Measurements from ENCODE around the gene MXRA5. TPM values are rescaled to one million over a fixed set of nuclear protein-coding genes. Genes with fewer than 3 reads are reported as not detected.
"Not testable (repeated sequence)": the region's sequence is repeated elsewhere in the genome, so short reads cannot be mapped to it uniquely, and the experiment has no call there.

MXRA5 gene
- total and polyA plus RNA-seq, 2 donors (not counting 3 experiments of a cell fraction or from before 2014, with no cell fraction given), result not detected

GRCh38 chrX:3345281-3346191, 916 bp downstream of the MXRA5 start:
- ChIA-PET CTCF (no interaction called here), POLR2A (no interaction called here)
- no peak overlapping the region for H3K4me2 ChIP-seq (ENCODE audit: insufficient read depth, low read length)
- BruUV-seq (replicated peaks), result no TSS peak
- no peak overlapping the region for H3K9ac ChIP-seq (replicated peaks; ENCODE audit: extremely low read depth, insufficient read depth, low read length)
- no peak for DNase-seq (ENCODE audit: low read depth, low spot score)
- no peak overlapping the region for H3K27ac ChIP-seq (ENCODE audit: insufficient read depth, low read depth, low read length)
- intact Hi-C loops (cut with micrococcal nuclease), result no loop called here
- H4K20me1 ChIP-seq (replicated peaks; ENCODE audit: control insufficient read depth, extremely low read depth, insufficient read depth, low read length), result no peaks in the 10 kb centered on the region
- dilution Hi-C loops (cut with MboI; ENCODE audit: extremely low pct_ligation_motif_present, low sequenced_read_pairs), result no loop called here
- no peaks in the 10 kb centered on the region for H3K9me1 ChIP-seq (replicated peaks; ENCODE audit: control insufficient read depth, extremely low read depth, insufficient read depth, low read length)
- peaks cover 2 to 4% of the 10 kb centered on the region in 2 experiments for H3K27me3 ChIP-seq (ENCODE audit: control insufficient read depth in 2 of 2, insufficient read depth in 2 of 2, low read length in 2 of 2)
- H2AFZ ChIP-seq (ENCODE audit: low read depth, low read length), result no peak overlapping the region
- no peaks in the 10 kb centered on the region for H3K9me3 ChIP-seq (replicated peaks; ENCODE audit: control insufficient read depth, insufficient read depth, low read length)
- no peaks in the 10 kb centered on the region for H3K79me2 ChIP-seq (ENCODE audit: control insufficient read depth, insufficient read depth, low read length)
- no peak overlapping the region for H3K4me3 ChIP-seq (replicated peaks in 1 of 3; ENCODE audit: insufficient read depth in 1 of 3, low read depth in 1 of 3, low read length in 3 of 3)
- no peaks in the 10 kb centered on the region for H3K36me3 ChIP-seq (ENCODE audit: control insufficient read depth in 2 of 2, extremely low read depth in 1 of 2, insufficient read depth in 2 of 2, low read length in 2 of 2)
- no peaks in the 10 kb centered on the region for H3K4me1 ChIP-seq (ENCODE audit: control insufficient read depth, extremely low read depth, insufficient read depth, low read length)
- TF ChIP-seq JUN (IDR thresholded peaks at IDR 0.05; ENCODE audit: borderline replicate concordance, insufficient read depth, insufficient read length, low read depth) (no peak), CTCF (IDR thresholded peaks at IDR 0.05; ENCODE audit: extremely low read depth in 1 of 2, insufficient read depth in 1 of 2, low read depth in 1 of 2, low read length in 2 of 2) (no peak), MYC (IDR thresholded peaks at IDR 0.05; ENCODE audit: low read depth, low read length) (no peak)
- FAIRE-seq, result no peak

GRCh38 chrX:3343569-3343968, 2.9 kb downstream of the MXRA5 start:
- H2AFZ ChIP-seq (ENCODE audit: low read depth, low read length); POLR2A ChIA-PET; H3K4me1 ChIP-seq (ENCODE audit: control insufficient read depth, extremely low read depth, insufficient read depth, low read length); H3K27ac ChIP-seq (ENCODE audit: insufficient read depth, low read depth, low read length); CTCF ChIA-PET; BruUV-seq (replicated peaks); H3K9me3 ChIP-seq (replicated peaks; ENCODE audit: control insufficient read depth, insufficient read depth, low read length); H3K9ac ChIP-seq (replicated peaks; ENCODE audit: extremely low read depth, insufficient read depth, low read length); H4K20me1 ChIP-seq (replicated peaks; ENCODE audit: control insufficient read depth, extremely low read depth, insufficient read depth, low read length); dilution Hi-C loops (cut with MboI; ENCODE audit: extremely low pct_ligation_motif_present, low sequenced_read_pairs); DNase-seq (ENCODE audit: low read depth, low spot score); H3K4me2 ChIP-seq (ENCODE audit: insufficient read depth, low read length); H3K27me3 ChIP-seq (ENCODE audit: control insufficient read depth in 2 of 2, insufficient read depth in 2 of 2, low read length in 2 of 2); H3K36me3 ChIP-seq (ENCODE audit: control insufficient read depth in 2 of 2, extremely low read depth in 1 of 2, insufficient read depth in 2 of 2, low read length in 2 of 2); H3K9me1 ChIP-seq (replicated peaks; ENCODE audit: control insufficient read depth, extremely low read depth, insufficient read depth, low read length); H3K4me3 ChIP-seq (replicated peaks in 1 of 3; ENCODE audit: insufficient read depth in 1 of 3, low read depth in 1 of 3, low read length in 3 of 3); intact Hi-C loops (cut with micrococcal nuclease); H3K79me2 ChIP-seq (ENCODE audit: control insufficient read depth, insufficient read depth, low read length); FAIRE-seq: not testable (repeated sequence)
